GM12878 (cell line): Measurements from ENCODE around the gene MAML3. TPM values are rescaled to one million over a fixed set of nuclear protein-coding genes. Genes with fewer than 3 reads are reported as not detected.

Source experiments
- ATAC-seq: fragments of 200-7000 bp; cut with Tn5 transposase; 3 replicates; pipeline ENCODE4 v1.9.1; 2020; ENCODE audit warnings: mild to moderate bottlenecking, moderate library complexity
- BruUV-seq: library from RNA; stranded (reverse); fragments of 400-500 nt; replicated peaks from 2 replicates; lab custom pipeline; 2021; lab: Mats Ljungman, UMichigan
- CTCF ChIA-PET: fragments of 300-600 bp; sonication (Branson Sonifier 250); formaldehyde crosslinking; extraction: SDS; loops from one replicate; lab custom pipeline; 2021; ENCODE audit warnings: inconsistent platforms; lab: Yijun Ruan, JAX
- POLR2A ChIA-PET: fragments of 350-600 bp; formaldehyde crosslinking; extraction: SDS; loops from one replicate; lab custom pipeline; 2021; ENCODE audit warnings: inconsistent platforms; lab: Charles Lee
- RAD21 ChIA-PET: fragments of 300-600 bp; sonication (Branson Sonifier 250); formaldehyde crosslinking; loops from one replicate; lab custom pipeline; 2023; ENCODE audit warnings: antibody characterized with exemption; ENCODE audit not compliant: unreplicated experiment; lab: Charles Lee
- SMC1A ChIA-PET: fragments of 300-600 bp; sonication (Branson Sonifier 250); formaldehyde crosslinking; loops from one replicate; lab custom pipeline; 2023; ENCODE audit not compliant: unreplicated experiment, uncharacterized antibody; lab: Charles Lee
- DNase-seq: peaks from one replicate; pipeline ENCODE4 v3.0.0-alpha.2; 2011; ENCODE audit warnings: low read depth, low spot score
- FAIRE-seq: peaks from 3 replicates; lab custom pipeline; 2011; peaks lifted over from hg19 to GRCh38; lab: Jason Lieb, UNC
- H2AFZ ChIP-seq: 2 replicates; pipeline ENCODE4 v1.6.0; 2011; ENCODE audit warnings: low read depth, low read length, control low read depth; ENCODE audit not compliant: control insufficient read depth
- H3K27ac ChIP-seq: 2 replicates; pipeline ENCODE4 v1.5.1; 2011; ENCODE audit warnings: control low read depth; ENCODE audit not compliant: control insufficient read depth, insufficient read depth
- H3K27me3 ChIP-seq, 2 experiments: replicated peaks in 1 of 2; 2 replicates each; pipeline versions ENCODE4 v1.6.0 to v1.6.1; 2011; ENCODE audit warnings: low read length in 1 of 2; ENCODE audit not compliant: control insufficient read depth in 2 of 2, insufficient read depth in 2 of 2
- H3K36me3 ChIP-seq, 2 experiments: 2 replicates each; pipeline ENCODE4 v1.5.1; 2011; ENCODE audit warnings: low read length in 1 of 2; ENCODE audit not compliant: control insufficient read depth in 2 of 2, insufficient read depth in 2 of 2
- H3K4me1 ChIP-seq: 2 replicates; pipeline ENCODE4 v1.6.1; 2011; ENCODE audit warnings: mild to moderate bottlenecking, low read length, moderate library complexity, mixed read lengths; ENCODE audit not compliant: control insufficient read depth, insufficient read depth
- H3K4me2 ChIP-seq: 2 replicates; pipeline ENCODE4 v1.6.0; 2011; ENCODE audit warnings: control low read depth; ENCODE audit not compliant: control insufficient read depth, insufficient read depth
- H3K4me3 ChIP-seq: fragments of 200-600 bp; sonication (generic); 2 replicates; pipeline ENCODE4 v1.5.1; 2016
- H3K79me2 ChIP-seq: 2 replicates; pipeline ENCODE4 v1.6.0; 2011; ENCODE audit warnings: low read length; ENCODE audit not compliant: control insufficient read depth, insufficient read depth
- H3K9ac ChIP-seq: 2 replicates; pipeline ENCODE4 v1.8.0; 2011; ENCODE audit warnings: low read length, control low read depth, mixed read lengths; ENCODE audit not compliant: control insufficient read depth, insufficient read depth
- H3K9me3 ChIP-seq: replicated peaks from 3 replicates; pipeline ENCODE4 v1.5.1; 2011; ENCODE audit warnings: mild to moderate bottlenecking, low read length; ENCODE audit not compliant: control insufficient read depth, insufficient read depth
- H4K20me1 ChIP-seq: 2 replicates; pipeline ENCODE4 v1.6.0; 2011; ENCODE audit not compliant: control insufficient read depth, insufficient read depth
- CHD4 ChIP-seq: fragments of 200-600 bp; sonication (generic); IDR thresholded peaks from 2 replicates; pipeline ENCODE4 v1.6.1; 2016; ENCODE audit warnings: mild to moderate bottlenecking
- NKRF ChIP-seq: fragments of 450-650 bp; conservative IDR thresholded peaks from 2 replicates; pipeline ENCODE4 v1.6.1; 2017; ENCODE audit warnings: mild to moderate bottlenecking, moderate library complexity
- SP1 ChIP-seq: IDR thresholded peaks from one replicate; pipeline ENCODE4 v1.6.1; 2011; ENCODE audit warnings: low read depth, low read length
- SUZ12 ChIP-seq: fragments of 200-600 bp; sonication (generic); IDR thresholded peaks from one replicate; pipeline ENCODE4 v1.6.1; 2018; ENCODE audit warnings: antibody characterized with exemption, mild to moderate bottlenecking; ENCODE audit not compliant: unreplicated experiment
- WGBS: methylation state at CpG from one replicate; pipeline ENCODE4 v1.1.6; 2016; ENCODE audit warnings: low lambda C conversion rate; ENCODE audit not compliant: insufficient replicate concordance, insufficient coverage; ENCODE audit errors: missing lambda C conversion rate; 5-methylcytosine and 5-hydroxymethylcytosine counted together
- in situ Hi-C: fragments of 300-500 bp; cut with MboI; formaldehyde crosslinking; loops from 9 replicates; pipeline ENCODE4 v1.14.3; 2018; ENCODE audit warnings: mixed read lengths
- intact Hi-C: fragments of 100-400 bp; cut with micrococcal nuclease; formaldehyde crosslinking; loops from one replicate; pipeline ENCODE4 v1.14.2; 2022; ENCODE audit not compliant: unreplicated experiment
- polyA plus RNA-seq, 11 experiments: library from polyadenylated mRNA; depleted of rRNA in 4 of 11; unstranded in 6 of 11; stranded (reverse) in 5 of 11; fragments of >200 nt; fragmentation: Nextera tagmentation in 4 of 11; fragmentation: Illumina TruSeq in 1 of 11; extraction: Ambion mirVana in 4 of 11; extraction: Trizol in 1 of 11; gene quantifications; 1 replicate in 1 of 11; 2 replicates in 10 of 11; pipeline versions ENCODE4 v1.2.1 to v1.2.3, GENCODE V29; 2011 to 2016; ENCODE audit warnings: inconsistent platforms in 2 of 11, missing spikeins in 2 of 11, low read depth in 1 of 11
- total RNA-seq, 4 experiments: library from RNA; depleted of rRNA in 3 of 4; stranded (reverse); fragments of >200 nt in 3 of 4; fragmentation: Illumina TruSeq in 1 of 4; extraction: Trizol in 1 of 4; gene quantifications; 2 replicates each; pipeline versions ENCODE4 v1.2.1 to v1.2.3, GENCODE V29; 2013 to 2021
- TF ChIP-seq, protein P1 (sequence below): fragments of 150-350 bp; IDR thresholded peaks from 2 replicates; pipeline ENCODE4 v1.6.1; 2014; ENCODE audit warnings: mild to moderate bottlenecking, low read depth, low read length

The MAML3 gene
- total and polyA plus RNA-seq, 10 of the 15 experiments (the other 5 are each of a cell fraction or from before 2014, with no cell fraction given): under 0.01 to 0.53 (median 0.06) TPM; not detected in 2

GRCh38 chr4:140150636-140150885, 3.4 kb downstream of the MAML3 start (continued):
- TF ChIP-seq NKRF (no peak), SP1 (no peak), CHD4 (no peak)

DNA sequence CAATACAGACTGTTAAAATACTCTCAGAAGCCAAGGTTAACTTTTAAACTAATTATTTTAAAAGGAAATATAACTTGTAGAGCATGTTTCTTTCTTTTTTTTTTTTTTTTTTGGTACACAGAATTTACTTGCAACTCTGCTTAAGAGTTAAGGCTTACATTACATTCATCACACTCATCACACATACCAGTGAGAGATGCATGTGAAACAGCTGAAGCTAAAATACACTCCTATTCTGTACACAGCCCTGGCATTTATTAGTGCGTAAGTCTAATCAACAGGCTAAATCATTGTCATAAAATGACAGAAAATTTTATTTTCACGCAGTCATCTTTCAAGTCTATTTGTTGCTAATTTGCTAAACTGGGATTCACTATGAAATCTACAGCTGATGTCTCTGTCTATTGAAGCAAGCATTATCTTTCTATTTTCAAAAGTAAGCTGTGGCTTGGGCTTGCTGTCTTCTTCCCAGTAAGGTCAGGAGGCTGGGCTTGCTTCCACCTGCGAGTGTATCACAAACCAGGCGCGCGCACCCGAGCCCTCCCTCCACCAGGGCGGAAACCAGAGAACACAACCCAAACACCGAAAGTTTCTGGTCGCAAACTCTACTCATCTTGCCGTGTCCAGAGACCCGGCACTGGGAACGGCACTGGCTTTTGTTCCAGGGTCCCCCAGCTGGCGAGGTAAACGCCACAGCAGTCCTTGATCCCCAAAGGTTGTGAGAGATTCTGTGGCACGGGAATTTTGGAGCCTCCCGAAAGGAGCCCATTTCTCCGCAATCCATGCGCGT, 3.9 kb downstream of the MAML3 start:
- RAD21 ChIA-PET: no interaction called here
- intact Hi-C loops: no loop called here
- no peaks in the 10 kb centered on the region for H3K79me2 ChIP-seq
- H2AFZ ChIP-seq: no peak overlapping the region
- no peak overlapping the region for H3K9ac ChIP-seq
- peak; percentile 11; the same call in 2 of the 3 replicates for ATAC-seq
- H3K9me3 ChIP-seq: no peaks in the 10 kb centered on the region
- H3K4me3 ChIP-seq: peak overlapping the region; percentile 51; the same call in 1 of the 2 replicates
- H3K27me3 ChIP-seq: peaks cover 10 to 28% of the 10 kb centered on the region in 2 experiments
- peak overlapping the region; percentile 75 for H3K4me2 ChIP-seq
- WGBS: 3% methylated on average over 20 of the region's 20 CpGs
- POLR2A ChIA-PET: no interaction called here
- no peak for DNase-seq
- no peaks in the 10 kb centered on the region for H4K20me1 ChIP-seq
- no peak overlapping the region for H3K27ac ChIP-seq
- CTCF ChIA-PET: interaction anchor here (0.6 kb wide), 2 partner anchors 8 to 1146 kb away, joined by 3 read pairs; no protein-coding TSS in a partner anchor
- no peak for FAIRE-seq
- peaks cover 10% of the 10 kb centered on the region for H3K4me1 ChIP-seq
- in situ Hi-C loops: no loop called here
- no peaks in the 10 kb centered on the region for H3K36me3 ChIP-seq
- peak; percentile 35 for TF ChIP-seq SUZ12
- TF ChIP-seq, protein P1, sequence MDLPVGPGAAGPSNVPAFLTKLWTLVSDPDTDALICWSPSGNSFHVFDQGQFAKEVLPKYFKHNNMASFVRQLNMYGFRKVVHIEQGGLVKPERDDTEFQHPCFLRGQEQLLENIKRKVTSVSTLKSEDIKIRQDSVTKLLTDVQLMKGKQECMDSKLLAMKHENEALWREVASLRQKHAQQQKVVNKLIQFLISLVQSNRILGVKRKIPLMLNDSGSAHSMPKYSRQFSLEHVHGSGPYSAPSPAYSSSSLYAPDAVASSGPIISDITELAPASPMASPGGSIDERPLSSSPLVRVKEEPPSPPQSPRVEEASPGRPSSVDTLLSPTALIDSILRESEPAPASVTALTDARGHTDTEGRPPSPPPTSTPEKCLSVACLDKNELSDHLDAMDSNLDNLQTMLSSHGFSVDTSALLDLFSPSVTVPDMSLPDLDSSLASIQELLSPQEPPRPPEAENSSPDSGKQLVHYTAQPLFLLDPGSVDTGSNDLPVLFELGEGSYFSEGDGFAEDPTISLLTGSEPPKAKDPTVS: no peak
- BruUV-seq: no TSS peak
- SMC1A ChIA-PET: no interaction called here
